SH-SY5Y (cell line): ENCODE measurements around the gene TIE1.

Experiments used
- GATA2 ChIP-seq: IDR thresholded peaks from 2 replicates; pipeline ENCODE4 v1.6.1; 2011; ENCODE audit warnings: mild to moderate bottlenecking, low read depth, low read length
- GATA3 ChIP-seq: IDR thresholded peaks from 2 replicates; pipeline ENCODE4 v1.6.1; 2011; ENCODE audit warnings: low read depth, mild to moderate bottlenecking, low read length, moderate library complexity

DNA sequence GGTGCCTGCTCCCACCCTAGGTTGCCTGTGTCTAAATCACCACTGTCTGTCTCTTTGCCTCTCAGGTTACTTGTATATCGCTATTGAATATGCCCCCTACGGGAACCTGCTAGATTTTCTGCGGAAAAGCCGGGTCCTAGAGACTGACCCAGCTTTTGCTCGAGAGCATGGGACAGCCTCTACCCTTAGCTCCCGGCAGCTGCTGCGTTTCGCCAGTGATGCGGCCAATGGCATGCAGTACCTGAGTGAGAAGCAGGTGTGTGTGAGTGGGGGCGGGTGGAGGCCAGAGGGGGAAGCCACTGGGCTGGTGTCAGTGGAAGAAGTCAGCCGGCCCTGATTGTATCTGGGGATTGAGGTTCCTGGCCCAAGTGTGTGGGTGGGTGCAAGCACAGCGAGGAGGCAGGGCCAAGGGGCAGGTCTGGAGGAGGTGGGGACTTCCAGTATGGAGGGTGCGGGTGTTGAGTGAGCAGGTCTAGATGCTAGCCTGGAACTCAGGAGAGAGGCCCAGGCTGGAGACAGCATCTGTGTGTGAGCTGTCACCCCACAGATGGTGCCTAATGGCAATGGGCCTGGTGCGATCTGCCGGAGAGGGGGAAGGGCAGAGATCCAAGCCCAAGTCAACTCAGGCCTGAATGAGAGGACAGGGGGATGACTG, 17.2 kb downstream of the TIE1 start:
- TF ChIP-seq GATA3, result no peak
- no peak for TF ChIP-seq GATA2
